Stimulated activated CD8-positive, alpha-beta memory T cell treated with anti-CD3 and anti-CD28 coated beads, Interleukin-12 subunit alpha, Interleukin-12 subunit beta, amount 100 ng/mL, for 1 hour (primary cell): ENCODE data around the gene HIGD1C.
"Not testable (repeated sequence)": the region's sequence is repeated elsewhere in the genome, so short reads cannot be mapped to it uniquely, and the experiment has no call there.

Source experiments
- DNase-seq: peaks from one replicate; pipeline ENCODE4 v3.0.0-alpha.2; 2020; ENCODE audit warnings: low read depth

Gene HIGD1C

DNA sequence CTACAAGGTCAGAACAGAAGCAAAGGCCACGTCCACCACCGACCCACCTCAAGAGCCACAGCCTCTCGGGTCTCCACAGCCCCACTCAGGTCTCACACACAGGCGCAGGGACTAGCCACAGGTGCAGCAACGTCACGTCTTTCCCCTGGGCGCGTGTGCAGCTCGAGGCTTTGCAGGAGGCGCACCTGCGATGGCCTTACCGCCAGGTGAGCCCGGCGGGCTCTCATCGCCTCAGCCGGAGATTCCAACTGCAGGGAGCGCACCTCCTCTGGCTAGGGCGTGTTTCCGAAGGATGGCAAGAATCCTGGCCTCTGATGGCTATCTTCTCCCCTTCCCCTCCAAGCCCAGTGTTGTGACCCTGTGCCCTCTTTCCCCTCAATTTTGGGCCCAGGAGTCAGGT, at the start of gene HIGD1C:
TSS of gene HIGD1C (plus strand) at position 35 of the 400 bp plus-strand sequence. CDS start 1,455 bp downstream, outside the sequence.
- no peak for DNase-seq

DNA sequence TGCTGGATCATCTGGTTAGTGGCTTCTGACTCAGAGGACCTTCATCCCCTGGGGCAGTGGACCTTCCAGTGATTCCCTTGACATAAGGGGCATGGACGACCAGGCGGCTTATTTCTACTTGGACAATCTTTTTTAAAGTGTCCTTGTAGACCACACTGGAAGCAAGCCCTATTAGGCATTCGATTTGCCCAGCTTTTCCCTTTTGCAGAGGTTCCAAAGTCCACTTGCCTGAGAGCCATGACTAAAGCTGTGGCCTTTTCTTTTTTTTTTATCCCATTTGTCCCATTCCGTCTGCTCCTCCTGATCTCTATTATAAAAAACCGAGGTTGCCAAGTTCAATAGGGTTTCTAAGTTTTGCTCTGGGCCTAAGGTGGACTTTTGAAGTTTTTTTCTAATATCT, 43.9 kb upstream of the HIGD1C start:
- not testable (repeated sequence) for DNase-seq

DNA sequence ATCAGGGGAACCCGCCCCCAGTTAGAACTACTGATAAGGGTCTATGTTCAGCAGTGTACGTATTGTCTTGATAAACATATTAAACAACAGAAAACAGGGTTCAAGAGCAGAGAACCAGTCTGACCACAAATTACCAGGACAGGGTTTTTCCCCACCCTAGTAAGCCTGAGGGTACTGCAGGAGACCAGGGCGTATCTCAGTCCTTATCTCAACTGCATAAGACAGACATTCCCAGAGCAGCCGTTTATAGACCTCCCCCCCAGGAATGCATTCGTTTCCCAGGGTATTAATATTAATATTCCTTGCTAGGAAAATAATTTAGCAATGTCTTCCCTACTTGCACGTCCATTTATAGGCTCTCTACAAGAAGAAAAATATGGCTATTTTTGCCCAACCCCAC, 40.0 kb upstream of the HIGD1C start:
- not testable (repeated sequence) for DNase-seq

DNA sequence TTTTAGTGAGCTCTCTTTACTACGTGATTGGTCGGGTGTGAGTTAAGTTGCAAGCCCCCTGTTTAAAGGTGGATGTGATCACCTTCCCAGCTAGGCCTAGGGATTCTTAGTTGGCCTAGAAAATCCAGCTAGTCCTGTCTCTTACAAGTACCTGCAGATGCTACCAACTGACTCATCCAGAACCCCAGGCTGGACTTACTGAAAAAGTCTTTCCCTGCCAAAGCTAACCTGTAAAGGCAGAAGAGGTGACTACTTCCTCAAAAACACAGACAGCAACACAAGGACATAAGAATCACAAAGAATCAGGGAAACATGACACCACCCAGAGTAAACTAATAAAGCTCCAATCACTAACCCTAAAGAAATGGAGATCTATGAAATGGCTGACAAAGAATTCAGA, 39.1 kb upstream of the HIGD1C start:
- no peak for DNase-seq

DNA sequence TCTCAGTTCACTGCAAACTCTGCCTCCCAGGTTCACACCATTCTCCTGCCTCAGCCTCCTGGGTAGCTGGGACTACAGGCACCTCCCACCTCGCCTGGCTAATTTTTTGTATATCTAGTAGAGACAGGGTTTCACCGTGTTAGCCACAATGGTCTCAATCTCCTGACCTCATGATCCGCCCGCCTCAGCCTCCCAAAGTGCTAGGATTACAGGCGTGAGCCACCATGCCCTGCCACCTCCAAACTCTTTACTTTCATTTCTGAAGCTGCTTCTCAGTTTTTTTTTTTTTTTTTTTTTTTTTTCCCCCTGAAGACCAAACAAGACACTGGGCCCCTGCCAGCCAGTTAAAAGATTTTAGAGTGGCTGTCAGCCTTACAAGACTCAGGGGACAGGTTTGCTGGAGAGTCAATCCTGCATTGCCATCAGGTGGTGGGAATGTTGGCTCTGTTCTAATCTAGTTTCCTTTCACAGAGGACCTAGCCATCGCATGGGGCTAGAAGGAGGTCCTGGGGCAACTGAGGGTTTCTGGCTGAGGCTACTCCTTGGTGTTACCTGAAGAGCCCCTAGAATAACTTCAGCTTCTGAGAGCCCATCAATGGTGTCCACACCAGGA, 37.4 kb upstream of the HIGD1C start:
- DNase-seq, result no peak

DNA sequence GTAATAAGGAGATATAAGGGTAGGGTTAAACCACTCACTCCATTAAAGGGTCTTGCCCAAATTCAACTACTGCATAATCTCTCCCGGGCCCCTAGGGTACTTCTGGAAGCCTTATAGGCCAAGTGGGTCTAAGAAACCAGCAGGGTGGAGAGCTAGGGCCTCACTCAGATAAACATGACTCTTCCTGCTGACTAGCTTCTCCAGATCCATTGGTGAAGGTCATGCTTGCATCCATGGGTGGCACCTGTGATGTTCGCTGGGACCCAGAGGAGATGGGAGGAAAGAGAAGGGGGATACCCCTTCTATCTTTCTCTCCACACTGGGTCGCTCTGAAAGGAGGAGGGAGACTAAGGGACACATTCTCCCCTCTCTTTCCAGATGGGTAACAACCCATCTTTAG, 36.1 kb upstream of the HIGD1C start:
- DNase-seq, result no peak

DNA sequence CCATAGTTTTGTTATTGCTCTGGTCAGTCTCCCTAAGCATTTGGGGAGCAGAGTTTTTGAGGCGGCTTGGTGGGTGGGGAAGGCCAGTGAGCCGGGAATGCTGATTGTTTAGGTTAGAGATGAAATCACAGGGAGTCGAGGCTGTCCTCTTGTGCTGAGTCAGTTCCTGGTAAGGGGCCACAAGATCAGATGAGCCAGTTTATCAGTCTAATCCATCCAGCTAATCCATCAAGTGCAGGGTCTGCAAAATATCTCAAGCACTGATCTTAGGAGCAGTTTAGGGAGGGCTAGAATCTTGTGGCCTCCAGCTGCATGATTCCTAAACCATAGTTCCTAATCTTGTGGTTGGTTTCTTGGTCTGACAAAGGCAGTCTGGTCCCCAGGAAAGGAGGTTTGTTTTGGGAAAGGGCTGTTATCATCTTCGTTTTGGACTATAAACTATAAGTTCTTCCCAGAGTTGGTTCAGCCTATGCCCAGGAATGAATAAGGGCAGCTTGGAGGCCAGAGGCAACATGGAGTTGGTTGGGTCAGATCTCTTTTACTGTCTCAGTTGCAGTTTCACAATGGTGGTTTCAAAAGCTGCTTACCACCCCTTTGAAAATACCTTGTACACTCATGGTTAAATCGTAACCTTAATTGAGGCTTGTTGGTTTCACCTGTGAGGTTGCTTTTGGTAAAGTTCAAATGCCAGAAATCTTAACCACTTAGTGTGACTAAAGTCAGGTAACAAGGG, 33.6 kb upstream of the HIGD1C start:
- DNase-seq, result no peak

DNA sequence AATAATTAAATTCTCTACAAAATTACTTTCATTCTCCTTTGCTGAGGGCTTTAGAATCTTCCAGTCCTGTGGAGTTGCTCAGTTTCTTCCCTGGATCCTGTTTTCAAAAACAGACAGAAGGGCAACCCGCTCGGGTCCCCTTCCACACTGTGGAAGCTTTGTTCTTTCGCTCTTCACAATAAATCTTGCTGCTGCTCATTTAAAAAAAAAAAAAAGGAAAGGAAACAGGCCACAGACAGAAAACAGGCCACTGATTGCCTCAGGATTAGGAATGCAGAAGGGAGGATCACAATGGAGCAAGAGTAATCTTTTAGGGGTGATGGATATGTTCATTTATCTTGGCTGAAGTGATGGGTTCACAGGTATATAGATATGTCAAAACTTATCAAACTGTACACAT, 29.5 kb upstream of the HIGD1C start:
- no peak for DNase-seq

DNA sequence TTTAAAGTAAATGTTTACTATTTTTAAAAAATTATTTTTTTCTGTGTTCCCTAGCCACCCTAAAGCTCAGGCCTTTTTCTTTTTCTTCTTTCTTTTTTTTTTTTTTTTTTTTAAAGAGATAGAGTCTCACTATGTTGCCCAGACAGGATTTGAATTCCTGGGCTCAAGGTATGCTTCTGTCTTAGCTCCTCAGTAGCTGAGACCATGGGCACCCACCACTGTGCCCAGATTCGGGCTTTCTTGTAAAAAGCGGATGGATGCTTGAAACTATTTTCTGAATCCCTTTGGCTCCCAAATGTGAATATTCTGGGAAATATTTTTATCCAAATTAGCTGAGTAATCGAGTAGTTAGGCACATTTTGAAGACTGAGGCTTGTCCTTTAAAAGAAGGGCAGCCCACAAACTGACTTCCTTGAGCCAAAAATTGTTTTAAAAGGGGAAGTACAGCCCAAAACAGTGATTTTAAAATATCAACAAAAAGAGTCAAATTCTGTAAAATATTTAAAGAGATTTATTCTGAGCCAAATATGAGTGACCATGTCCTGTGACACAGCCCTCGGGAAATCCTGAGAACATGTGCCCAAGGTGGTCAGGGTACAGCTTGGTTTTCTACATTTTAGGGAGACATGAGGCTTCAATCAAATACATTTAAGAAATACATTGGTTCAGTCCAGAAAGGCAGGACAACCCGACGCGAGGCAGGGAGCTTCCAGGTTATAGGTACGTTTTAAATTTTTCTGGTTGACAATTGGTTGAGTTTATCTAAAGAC, 28.8 kb upstream of the HIGD1C start:
- no peak for DNase-seq

DNA sequence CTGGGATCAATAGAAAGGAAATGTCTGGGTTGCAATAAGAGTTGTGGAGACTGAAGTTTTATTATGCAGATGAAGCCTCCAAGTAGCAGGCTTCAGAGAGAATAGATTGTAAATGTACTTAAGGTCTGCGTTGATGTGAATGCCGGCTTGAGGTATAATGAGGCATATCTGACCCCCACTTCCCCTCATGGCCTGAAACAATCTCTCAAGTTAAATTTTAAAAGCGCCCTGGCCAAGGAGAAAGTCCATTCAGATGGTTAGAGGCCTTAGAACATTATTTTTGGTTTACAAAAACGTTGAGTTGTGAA, 28.3 kb upstream of the HIGD1C start:
- no peak for DNase-seq

DNA sequence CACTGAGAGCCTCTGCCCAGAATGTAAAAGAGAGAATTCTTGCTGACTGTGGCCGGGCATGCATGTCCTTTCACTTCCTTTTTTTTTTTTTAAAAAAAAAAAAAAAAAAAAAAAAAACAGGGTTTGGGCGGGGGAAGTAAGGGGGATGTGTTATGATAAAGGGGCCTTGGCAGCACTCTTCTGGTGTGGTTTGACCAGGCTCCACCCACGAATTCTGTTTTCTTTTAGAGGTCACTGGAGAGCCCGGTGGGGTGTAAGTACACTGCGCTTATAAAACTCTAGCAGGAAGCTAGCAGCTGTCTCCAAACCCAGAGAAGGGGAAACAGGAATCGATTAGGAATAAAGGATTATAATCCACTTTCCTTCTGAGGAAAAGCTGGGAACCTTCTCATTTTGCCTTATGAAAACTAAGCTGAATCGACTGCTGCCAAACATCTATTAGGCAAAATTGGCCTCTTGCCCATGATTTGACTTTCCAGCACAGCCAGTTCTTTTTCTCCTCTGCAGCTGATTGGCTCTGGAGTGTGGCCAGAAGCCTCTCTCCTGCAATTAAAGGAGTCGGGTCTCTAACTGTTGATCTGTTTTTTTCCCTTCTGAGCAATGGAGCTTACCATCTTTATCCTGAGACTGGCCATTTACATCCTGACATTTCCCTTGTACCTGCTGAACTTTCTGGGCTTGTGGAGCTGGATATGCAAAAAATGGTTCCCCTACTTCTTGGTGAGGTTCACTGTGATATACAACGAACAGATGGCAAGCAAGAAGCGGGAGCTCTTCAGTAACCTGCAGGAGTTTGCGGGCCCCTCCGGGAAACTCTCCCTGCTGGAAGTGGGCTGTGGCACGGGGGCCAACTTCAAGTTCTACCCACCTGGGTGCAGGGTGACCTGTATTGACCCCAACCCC, 27.7 kb upstream of the HIGD1C start:
- no peak for DNase-seq

DNA sequence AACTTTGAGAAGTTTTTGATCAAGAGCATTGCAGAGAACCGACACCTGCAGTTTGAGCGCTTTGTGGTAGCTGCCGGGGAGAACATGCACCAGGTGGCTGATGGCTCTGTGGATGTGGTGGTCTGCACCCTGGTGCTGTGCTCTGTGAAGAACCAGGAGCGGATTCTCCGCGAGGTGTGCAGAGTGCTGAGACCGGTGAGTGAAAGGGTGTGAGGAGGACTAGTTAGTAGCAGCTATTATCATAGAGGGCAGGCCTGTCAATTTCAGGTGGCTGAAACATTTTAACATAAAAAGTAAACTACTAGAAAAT, 27.0 kb upstream of the HIGD1C start:
- no peak for DNase-seq

DNA sequence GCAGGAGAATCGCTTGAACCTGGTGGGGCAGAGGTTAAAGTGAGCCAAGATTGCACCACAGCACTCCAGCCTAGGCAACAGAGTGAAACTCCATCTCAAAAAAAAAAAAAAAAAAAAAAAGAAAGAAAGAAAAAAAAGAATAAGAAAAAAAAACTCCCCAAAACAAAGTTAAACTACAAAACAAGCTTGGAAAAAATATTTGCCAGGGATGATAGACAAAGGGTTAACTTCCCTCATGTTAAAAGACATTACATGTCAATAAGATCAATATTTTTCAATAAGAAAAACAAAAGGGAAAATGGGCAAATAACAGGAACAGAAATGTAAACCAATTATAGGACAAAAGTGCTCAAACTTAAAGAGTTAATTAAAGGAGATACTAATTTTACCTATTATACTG, 26.4 kb upstream of the HIGD1C start:
- DNase-seq, result no peak

DNA sequence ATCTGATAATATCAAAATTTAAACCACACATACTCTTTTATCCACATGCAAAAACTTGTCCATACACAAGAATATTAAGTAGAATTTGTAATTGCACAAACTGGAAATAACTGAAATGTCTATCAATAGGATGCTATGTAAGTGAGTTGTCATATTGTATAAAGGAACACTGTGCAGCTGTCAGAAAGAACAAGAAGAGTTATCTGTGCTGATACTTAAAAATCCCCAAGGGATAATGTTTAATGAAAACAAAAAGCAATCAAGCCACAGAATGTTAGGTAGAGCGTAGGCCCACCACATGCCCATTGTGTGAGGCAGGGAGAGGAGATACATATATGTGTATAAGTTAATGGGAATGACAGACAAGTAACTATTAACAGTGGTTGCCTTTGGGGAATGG, 25.9 kb upstream of the HIGD1C start:
- no peak for DNase-seq

DNA sequence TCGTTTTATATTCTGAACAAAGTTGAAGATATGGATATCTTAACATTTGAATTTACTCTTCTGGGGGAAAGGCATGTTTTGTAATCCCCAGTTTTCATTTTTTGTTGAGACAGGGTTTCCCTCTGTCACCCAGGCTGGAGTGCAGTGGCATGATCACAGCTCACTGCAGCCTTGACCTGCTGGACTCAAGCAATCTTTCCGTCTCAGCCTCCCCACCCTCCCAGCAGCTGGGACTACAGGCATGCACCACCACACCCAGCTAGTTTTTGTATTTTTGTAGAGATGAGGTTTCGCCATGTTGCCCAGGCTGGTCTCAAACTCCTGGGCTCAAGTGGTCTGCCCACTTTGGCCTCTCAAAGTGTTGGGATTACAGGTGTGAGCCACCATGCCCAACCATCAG, 25.4 kb upstream of the HIGD1C start:
- DNase-seq, result not testable (repeated sequence)

DNA sequence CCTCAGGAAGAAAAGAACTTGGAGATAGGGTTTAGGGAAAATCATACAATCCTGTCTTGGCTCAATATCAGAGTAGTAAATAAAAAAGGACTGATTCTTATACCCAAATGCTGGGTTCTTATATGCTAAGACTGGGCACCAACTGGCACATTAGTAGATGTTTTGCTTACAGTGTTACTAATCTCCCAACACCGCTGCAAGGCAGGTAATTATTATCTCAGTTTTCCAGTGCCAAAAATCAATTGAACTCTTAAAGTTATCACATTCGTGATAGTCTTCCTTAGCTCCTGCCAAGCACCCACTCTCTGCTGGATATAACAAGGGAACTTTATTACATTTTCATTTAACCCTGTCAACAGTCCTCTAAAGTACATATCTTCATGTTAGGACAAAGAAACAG, 25.0 kb upstream of the HIGD1C start:
- DNase-seq, result no peak

DNA sequence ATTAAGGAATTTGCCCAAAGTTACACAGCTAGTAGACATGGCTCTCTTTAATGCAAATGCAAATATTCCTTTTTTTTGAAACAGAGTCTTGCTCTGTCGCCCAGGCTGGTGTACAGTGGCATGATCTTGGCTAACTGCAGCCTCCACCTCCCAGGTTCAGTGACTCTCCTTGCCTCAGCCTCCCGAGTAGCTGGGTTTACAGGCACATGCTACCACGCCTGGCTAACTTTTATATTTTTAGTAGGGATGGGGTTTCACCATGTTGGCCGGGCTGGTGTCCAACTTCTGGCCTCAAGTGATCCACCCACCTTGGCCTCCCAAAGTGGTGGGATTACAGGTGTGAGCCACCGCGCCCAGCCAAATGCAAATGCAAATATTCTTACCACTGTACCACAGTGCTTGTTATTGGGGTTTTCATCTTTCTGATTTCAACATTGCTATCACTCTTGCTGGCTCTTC, 24.5 kb upstream of the HIGD1C start:
- no peak for DNase-seq

DNA sequence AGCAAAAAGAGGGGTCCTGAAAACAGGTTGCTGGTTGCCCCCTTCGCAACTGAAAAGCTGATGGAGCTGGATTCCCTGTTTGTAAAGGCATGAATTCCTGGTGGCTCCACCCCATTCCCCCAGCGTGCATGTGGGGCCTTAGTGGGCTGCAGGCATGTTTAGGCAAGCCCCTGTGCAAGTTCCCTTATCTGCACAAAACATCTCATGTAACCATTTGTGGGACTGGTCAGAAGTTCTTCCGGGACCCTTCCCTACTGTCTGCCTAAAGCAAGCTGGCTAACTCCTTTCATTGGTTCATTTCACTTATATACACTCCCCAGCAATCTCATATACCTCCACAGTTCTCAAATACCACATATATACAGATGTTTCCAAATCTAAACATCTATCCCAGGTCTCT, 24.0 kb upstream of the HIGD1C start:
- DNase-seq, result no peak

DNA sequence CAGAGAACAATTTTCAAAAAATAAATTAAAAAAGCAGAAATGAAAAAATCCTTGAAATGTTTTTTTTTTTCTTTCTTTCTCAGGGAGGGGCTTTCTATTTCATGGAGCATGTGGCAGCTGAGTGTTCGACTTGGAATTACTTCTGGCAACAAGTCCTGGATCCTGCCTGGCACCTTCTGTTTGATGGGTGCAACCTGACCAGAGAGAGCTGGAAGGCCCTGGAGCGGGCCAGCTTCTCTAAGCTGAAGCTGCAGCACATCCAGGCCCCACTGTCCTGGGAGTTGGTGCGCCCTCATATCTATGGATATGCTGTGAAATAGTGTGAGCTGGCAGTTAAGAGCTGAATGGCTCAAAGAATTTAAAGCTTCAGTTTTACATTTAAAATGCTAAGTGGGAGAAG, 22.5 kb upstream of the HIGD1C start:
- DNase-seq, result no peak

DNA sequence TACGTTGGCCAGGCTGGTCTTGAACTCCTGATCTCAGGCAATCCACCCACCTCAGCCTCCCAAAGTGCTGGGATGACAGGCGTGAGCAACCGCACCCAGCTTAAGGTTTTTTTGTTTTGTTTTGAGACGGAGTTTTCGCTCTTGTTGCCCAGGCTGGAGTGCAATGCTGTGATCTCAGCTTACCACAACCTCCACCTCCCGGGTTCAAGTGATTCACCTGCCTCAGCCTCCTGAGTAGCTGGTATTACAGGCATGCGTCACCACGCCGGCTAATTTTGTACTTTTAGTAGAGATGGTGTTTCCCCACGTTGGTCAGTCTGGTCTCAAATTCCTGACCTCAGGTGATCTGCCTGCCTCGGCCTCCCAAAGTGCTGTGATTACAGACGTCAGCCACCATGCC, 21.9 kb upstream of the HIGD1C start:
- not testable (repeated sequence) for DNase-seq

DNA sequence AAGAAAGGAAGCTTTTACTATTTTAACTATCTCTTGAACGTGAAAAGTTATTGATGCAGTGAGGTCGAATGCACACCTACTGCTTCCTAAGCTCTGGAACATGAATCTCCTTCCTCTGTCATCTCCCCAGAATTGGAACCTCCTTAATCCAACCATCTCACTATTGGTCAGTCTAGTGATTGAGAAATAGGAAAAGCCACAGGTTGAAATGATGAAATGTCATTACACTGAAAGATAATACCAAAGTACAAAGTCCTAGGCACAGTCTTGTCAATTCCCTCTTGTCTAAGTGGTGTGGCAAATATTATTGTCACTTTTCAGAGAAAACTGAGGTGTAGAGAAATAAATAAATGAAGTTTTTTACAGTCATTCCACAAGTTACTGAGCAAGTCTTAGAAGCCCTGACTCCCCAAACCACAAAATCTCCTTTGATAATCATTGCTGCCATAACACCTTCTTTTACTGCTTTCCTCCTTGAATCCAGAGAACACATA, 19.5 kb upstream of the HIGD1C start:
- DNase-seq, result no peak

DNA sequence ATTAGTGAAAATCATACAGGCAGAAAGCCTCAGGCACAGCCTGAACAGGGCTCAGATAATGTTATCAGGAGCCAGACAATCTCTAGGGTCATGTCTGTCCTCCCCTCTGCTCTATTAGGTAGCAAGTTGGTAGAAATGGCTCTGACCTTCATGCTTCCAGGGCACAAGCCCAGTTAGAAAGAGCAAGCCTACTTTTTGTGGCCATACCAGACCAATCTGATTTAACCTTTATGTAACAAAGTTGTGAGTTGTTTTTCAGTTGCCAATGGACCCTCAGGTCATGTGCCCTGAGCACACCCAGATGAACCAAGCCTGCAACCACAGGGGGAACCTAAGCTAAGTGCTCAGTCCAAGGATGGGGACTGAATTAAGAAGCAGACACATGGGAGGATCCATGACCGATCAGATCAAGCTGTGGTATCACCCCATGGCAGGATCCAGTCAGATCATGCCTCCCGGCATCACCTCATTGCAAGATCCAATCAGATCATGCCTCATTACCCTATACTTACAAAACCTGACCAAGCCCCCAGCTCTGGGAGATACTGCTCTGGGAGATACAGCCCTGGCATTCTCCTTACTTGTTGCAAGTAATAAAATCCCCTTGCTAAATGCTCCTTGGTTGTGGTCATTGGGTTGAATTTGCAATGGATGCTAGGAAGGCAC, 18.8 kb upstream of the HIGD1C start:
- no peak for DNase-seq
